SK-N-SH treated with all-trans-retinoic acid at 6 μM for 48 hours (cell line): ENCODE data around the gene CDC42BPG.

Experiments used
- CREB5 ChIP-seq: fragments of 250-450 bp; sonication (Bioruptor Pico); IDR thresholded peaks from 2 replicates; pipeline ENCODE4 v1.5.1; 2020; ENCODE audit warnings: low read depth, mild to moderate bottlenecking, moderate library complexity
- CSDC2 ChIP-seq: fragments of 250-450 bp; sonication (Bioruptor Pico); IDR thresholded peaks from 2 replicates; pipeline ENCODE4 v1.5.0; 2020; ENCODE audit warnings: mild to moderate bottlenecking, moderate library complexity
- ESRRG ChIP-seq: fragments of 250-450 bp; sonication (Bioruptor Pico); IDR thresholded peaks from 2 replicates; pipeline ENCODE4 v1.6.1; 2021; ENCODE audit warnings: mild to moderate bottlenecking
- GLIS3 ChIP-seq: fragments of 250-450 bp; sonication (Bioruptor Pico); IDR thresholded peaks from 2 replicates; pipeline ENCODE4 v1.5.0; 2020; ENCODE audit warnings: mild to moderate bottlenecking, moderate library complexity
- ISL1 ChIP-seq: fragments of 250-450 bp; sonication (Bioruptor Pico); IDR thresholded peaks from 2 replicates; pipeline ENCODE4 v2.1.2; 2022; ENCODE audit warnings: mild to moderate bottlenecking, moderate library complexity
- OSR1 ChIP-seq: fragments of 250-450 bp; sonication (Bioruptor Pico); IDR thresholded peaks from 2 replicates; pipeline ENCODE4 v1.8.0; 2022; ENCODE audit warnings: moderate library complexity, mild to moderate bottlenecking, inconsistent platforms
- PATZ1 ChIP-seq: fragments of 250-450 bp; sonication (Bioruptor Pico); IDR thresholded peaks from 2 replicates; pipeline ENCODE4 v1.8.0; 2020; ENCODE audit warnings: mild to moderate bottlenecking, moderate library complexity, borderline replicate concordance
- RARB ChIP-seq: fragments of 250-450 bp; sonication (Bioruptor Pico); IDR thresholded peaks from 2 replicates; pipeline ENCODE4 v1.8.0; 2021; ENCODE audit warnings: mild to moderate bottlenecking, moderate library complexity
- SNAI2 ChIP-seq: fragments of 250-450 bp; sonication (Bioruptor Pico); IDR thresholded peaks from 2 replicates; pipeline ENCODE4 v1.5.0; 2020; ENCODE audit warnings: mild to moderate bottlenecking, moderate library complexity
- ZFP30 ChIP-seq: fragments of 450-650 bp; formaldehyde crosslinking; IDR thresholded peaks from 2 replicates; pipeline ENCODE4 v1.5.0; 2022; ENCODE audit warnings: mild to moderate bottlenecking, moderate library complexity
- ZNF70 ChIP-seq: fragments of 450-650 bp; formaldehyde crosslinking; IDR thresholded peaks from 2 replicates; pipeline ENCODE4 v1.5.0; 2020; ENCODE audit warnings: mild to moderate bottlenecking, moderate library complexity

GRCh38 chr11:64858467-64859263 is 14.2 kb upstream of the CDC42BPG start:
- TF ChIP-seq ISL1 (CRISPR knock-in tag) (no peak), PATZ1 (no peak), GLIS3 (no peak), ESRRG (CRISPR knock-in tag) (no peak), CREB5 (CRISPR knock-in tag) (no peak), ZNF70 (no peak), RARB (CRISPR knock-in tag) (no peak), CSDC2 (no peak), ZFP30 (no peak), OSR1 (CRISPR knock-in tag) (no peak), SNAI2 (CRISPR knock-in tag) (no peak)
